CD4-positive, alpha-beta T cell treated with Interleukin-17A for 1 hour (primary cell): ENCODE measurements around the gene RFX1.
"Not testable (repeated sequence)": the region's sequence is repeated elsewhere in the genome, so short reads cannot be mapped to it uniquely, and the experiment has no call there.

Source experiments
- DNase-seq: peaks from one replicate; pipeline ENCODE4 v3.0.0-alpha.2; 2020

RFX1 gene

DNA sequence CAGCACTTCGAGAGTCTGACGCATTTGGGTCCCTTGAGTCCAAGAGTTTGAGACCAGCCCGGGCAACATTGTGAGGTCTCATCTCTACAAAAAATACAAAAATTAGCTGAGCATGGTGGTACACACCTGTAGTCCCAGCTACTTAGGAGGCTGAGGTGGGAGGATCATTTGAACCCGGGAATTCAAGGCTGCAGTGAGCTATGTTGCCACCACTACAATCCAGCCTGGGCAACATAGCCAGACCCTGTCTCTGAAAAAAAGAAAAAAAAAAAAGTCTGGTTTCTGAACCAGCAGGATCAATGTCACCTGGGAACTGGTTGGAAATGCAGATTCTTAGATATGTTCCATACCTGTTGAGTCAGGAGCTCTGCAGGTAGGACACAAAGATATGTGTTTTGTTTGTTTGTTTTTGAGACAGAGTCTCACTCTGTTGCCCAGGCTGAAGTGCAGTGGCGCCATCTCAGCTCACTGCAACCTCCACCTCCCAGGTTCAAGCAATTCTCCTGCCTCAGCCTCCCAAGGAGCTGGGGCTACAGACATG, 20.6 kb upstream of the RFX1 start:
- DNase-seq: not testable (repeated sequence)

DNA sequence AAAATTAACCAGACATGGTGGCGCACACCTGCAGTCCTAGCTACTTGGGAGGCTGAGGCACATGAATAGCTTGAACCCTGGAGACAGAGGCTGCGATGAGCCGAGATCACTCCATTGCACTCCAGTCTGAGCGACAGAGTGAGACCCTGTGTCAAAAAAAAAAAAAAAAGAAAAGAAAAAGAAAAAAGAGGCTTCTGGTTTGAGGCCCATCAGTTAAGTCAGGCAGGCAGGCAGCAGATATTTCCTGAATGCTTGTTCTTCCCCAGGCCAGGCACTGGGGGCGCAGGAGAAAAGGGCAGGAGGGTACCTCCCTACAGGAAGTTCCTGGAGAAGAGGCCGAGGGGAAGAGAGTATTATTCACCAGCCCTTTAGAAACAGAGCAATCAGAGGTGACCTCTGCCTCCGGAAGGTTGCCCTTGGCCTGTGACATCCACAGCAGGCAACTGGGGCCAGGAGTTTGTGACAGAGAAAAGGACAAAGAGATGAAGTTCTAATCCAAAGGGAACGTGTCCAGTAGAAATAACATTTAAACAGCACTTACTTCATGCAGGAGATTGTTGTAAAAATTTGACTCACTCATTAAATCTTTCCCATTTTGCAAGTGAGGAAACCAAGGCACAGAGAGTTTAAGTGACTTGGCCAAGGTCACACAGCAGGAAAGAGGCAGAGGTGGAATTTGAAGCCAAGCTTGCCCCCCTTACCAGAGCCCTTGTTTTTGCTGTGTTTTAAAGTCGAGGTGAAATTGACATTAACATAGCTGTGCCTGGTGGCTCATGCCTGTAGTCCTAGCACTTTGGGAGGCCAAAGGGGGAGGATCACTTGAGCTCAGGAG, 17.5 kb upstream of the RFX1 start:
- DNase-seq: no peak

GRCh38 chr19:14022469-14022868, 16.3 kb upstream of the RFX1 start:
- no peak for DNase-seq

DNA sequence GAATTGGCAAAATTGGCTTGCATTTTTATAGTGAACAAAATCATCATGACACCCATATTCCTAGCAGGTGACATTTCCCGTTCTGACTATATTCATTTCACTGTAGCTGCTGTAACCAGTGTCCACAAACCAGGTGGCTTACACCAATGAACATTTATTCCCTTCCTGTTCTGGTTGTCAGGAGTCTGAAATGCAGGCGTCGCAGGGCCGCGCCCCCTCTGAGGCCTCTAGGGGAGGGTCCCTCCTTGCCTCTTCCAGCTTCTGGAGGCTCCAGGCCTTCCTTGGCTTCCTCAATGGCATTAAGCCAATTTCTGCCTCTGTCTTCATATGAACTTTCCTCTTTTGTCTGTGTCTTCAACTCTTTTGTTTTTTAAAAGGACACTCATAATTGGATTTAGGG, 15.4 kb upstream of the RFX1 start:
- DNase-seq: no peak

- DNase-seq: not testable (repeated sequence)
Measured at GRCh38 chr19:14019739-14020138, 13.6 kb upstream of the RFX1 start.

GRCh38 chr19:14019100-14019499, 13.0 kb upstream of the RFX1 start:
- DNase-seq: no peak

DNA sequence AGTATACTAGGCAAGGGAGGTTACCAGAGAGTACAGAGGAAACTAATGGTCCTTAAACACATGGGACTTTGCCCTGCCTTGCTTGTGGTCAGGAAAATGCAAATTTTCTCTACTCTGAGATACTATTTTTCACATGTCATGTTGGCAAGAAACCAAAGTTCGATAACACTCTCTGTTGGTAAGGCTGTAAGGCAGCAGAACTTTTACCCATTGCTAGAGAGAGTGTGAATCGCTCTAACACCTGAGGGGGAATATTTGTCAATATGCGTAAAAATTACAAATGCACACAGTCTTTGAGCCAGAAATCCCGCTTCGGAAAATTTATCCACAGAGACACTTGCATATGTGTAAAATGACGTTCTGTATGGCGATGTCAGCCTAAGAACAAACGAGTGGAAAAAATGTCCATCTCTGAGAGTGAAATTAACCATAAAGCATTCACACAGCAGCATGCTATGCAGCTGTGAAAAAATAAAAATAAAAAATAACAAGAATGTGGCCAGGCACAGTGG, 9.5 kb upstream of the RFX1 start:
- no peak for DNase-seq

DNA sequence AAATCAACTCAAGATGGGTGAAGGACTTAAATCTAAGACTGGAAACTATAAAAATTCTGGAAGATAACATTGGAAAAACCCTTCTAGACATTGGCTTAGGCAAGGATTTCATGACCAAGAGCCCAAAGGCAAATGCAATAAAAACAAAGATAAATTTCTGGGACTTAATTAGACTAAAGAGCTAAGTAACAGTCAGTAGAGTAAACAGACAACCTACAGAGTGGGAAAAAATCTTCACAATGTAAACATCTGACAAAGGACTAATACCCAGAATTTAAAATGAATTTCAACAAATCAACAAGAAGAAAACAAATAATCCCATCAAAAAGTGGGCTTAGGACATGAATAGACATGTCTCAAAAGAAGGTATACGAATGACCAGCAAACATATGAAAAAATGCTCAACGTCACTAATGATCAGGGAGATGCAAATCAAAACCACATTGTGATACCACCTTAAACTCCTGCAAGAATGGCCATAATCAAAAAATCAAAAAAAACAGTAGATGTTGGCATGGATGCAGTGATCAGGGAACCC, 6.3 kb upstream of the RFX1 start:
- DNase-seq: no peak

GRCh38 chr19:14006766-14007562, 844 bp upstream of the RFX1 start:
- DNase-seq: no peak

GRCh38 chr19:14005349-14006084, 603 bp downstream of the RFX1 start:
- DNase-seq: peak; percentile 96

DNA sequence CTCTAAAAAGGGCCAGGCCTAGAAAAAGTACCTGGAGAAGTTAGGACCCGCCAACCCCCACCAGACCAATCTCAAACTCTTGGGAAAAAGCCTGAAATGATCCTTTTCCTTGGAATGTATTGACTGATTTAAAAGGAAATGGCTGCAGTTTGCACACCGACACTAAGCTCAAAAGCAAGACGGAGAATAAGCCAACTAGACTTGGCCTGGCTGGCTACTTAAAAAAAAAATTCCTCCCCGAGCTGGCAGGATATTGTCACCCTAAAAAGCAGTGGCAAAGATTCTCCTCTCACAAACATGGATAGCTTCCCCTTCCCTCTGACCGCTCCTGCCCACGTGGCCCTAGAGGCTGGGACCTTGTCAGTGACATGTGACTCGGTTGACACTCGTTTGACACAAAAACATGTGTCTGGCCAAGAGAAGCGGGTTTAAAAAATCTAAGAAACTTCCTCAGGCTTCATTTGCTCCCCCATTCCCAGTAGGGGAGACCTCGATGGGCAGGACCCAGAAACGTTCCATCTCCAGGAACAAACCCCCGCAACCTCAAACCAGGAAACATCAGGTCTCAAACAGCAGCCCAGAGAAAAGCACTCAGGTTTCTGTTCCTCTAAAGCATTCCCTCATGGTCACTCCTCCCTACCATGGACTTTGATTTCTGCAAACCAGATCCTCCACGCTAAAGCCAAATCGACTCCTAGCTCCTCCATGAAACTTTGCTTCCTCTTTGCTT, 1.3 kb downstream of the RFX1 start:
- no peak for DNase-seq

- DNase-seq: peak; percentile 66
Measured at GRCh38 chr19:14003251-14004055, 2.7 kb downstream of the RFX1 start.

- peak; percentile 75 for DNase-seq
Measured at GRCh38 chr19:14002571-14003250, 3.4 kb downstream of the RFX1 start.

DNA sequence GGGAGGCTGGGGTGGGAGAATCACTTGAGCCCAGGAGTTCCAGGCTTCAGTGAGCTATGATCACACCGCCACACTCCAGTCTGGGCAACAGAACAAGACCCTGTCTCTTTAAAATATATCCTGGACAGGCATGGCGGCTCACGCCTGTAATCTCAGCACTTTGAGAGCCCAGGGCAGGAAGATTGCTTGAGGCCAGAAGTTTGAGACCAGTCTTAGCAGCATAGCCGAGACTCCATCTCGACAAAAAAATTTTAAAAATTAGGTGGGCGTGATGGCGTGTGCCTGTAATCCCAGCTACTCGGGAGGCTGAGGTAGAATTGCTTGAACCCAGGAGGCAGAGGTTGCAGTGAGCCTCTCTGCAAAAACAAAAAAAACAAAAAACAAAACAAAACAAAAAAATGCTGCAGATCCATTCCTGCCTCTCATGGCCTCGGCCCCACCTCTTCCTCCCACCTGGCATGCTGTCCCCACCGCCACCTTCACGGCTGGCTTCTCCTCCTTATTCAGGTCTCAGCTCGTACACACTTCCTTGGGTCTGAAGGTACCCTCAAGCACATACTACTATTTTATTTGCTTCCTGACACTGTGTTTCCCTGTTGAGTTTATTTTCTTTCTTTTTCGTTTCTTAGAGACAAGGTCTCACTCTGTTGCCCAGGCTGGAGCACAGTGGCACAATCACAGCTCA, 5.3 kb downstream of the RFX1 start:
- no peak for DNase-seq

- no peak for DNase-seq
Measured at GRCh38 chr19:13999085-13999484, 7.0 kb downstream of the RFX1 start.

- DNase-seq: no peak
Measured at GRCh38 chr19:13998426-13998825, 7.7 kb downstream of the RFX1 start.

GRCh38 chr19:13997631-13997962, 8.5 kb downstream of the RFX1 start:
- DNase-seq: no peak

GRCh38 chr19:13996928-13997630, 9.0 kb downstream of the RFX1 start:
- DNase-seq: no peak
